Skeletal muscle tissue (tissue), 4 donors: Measurements from ENCODE around the gene PHACTR1. TPM values are rescaled to one million over a fixed set of nuclear protein-coding genes. Genes with fewer than 3 reads are reported as not detected.

Experiments used
- H3K27ac ChIP-seq: one replicate; pipeline ENCODE4 v1.7.0; 2013; ENCODE audit warnings: mild to moderate bottlenecking, low read depth, low read length, inconsistent platforms
- H3K27me3 ChIP-seq, 3 donors: one replicate each; pipeline ENCODE4 v1.7.0; 2013; ENCODE audit warnings: low read length in 3 of 3; ENCODE audit not compliant: control insufficient read depth in 3 of 3, insufficient read depth in 3 of 3
- H3K36me3 ChIP-seq, 3 donors: one replicate each; pipeline ENCODE4 v1.7.0; 2013; ENCODE audit warnings: low read length in 3 of 3; ENCODE audit not compliant: control insufficient read depth in 3 of 3, insufficient read depth in 3 of 3
- H3K4me1 ChIP-seq, 3 donors: one replicate each; pipeline ENCODE4 v1.7.0; 2013; ENCODE audit warnings: low read length in 3 of 3, mild to moderate bottlenecking in 3 of 3; ENCODE audit not compliant: control insufficient read depth in 3 of 3, insufficient read depth in 3 of 3
- H3K4me3 ChIP-seq, 3 donors: one replicate each; pipeline ENCODE4 v1.7.0; 2013; ENCODE audit warnings: low read length in 3 of 3
- H3K9ac ChIP-seq, 3 donors: one replicate each; pipeline ENCODE4 v1.7.0; 2013; ENCODE audit warnings: low read length in 3 of 3, mild to moderate bottlenecking in 3 of 3, moderate library complexity in 2 of 3, low read depth in 1 of 3
- H3K9me3 ChIP-seq, 3 donors: one replicate each; pipeline ENCODE4 v1.7.0; 2013; ENCODE audit warnings: low read length in 3 of 3; ENCODE audit not compliant: control insufficient read depth in 3 of 3
- total RNA-seq: library from RNA; depleted of rRNA; stranded (reverse); fragments of >200 nt; gene quantifications from one replicate; pipeline ENCODE4 v1.2.3, GENCODE V29; 2014
- donor health status: Osteomylitis.

PHACTR1 gene
- total RNA-seq, 1 donor from 2014 or later: 5.7 TPM

GRCh38 chr6:12836009-12836408, 119.4 kb downstream of the PHACTR1 start:
- H3K4me3 ChIP-seq: no peak overlapping the region
- no peak overlapping the region for H3K9ac ChIP-seq

GRCh38 chr6:12841619-12842018, 125.1 kb downstream of the PHACTR1 start:
- Histone ChIP-seq H3K27ac (no peak overlapping the region), H3K9me3 (peaks cover 0 to 4% (median 2%) of the 10 kb centered on the region in 3 donors), H3K4me3 (no peak overlapping the region), H3K27me3 (no peaks in the 10 kb centered on the region), H3K9ac (no peak overlapping the region), H3K36me3 (no peaks in the 10 kb centered on the region), H3K4me1 (no peaks in the 10 kb centered on the region)

More at GRCh38 chr6:12836009-12836408, 119.4 kb downstream of the PHACTR1 start:
- no peak overlapping the region for H3K27ac ChIP-seq
- peaks cover 0 to 4% (median 2%) of the 10 kb centered on the region in 3 donors for H3K9me3 ChIP-seq
- no peaks in the 10 kb centered on the region for H3K4me1 ChIP-seq
- H3K36me3 ChIP-seq: no peaks in the 10 kb centered on the region
- H3K27me3 ChIP-seq: no peaks in the 10 kb centered on the region

GRCh38 chr6:12842114-12842513, 125.5 kb downstream of the PHACTR1 start:
- no peaks in the 10 kb centered on the region for H3K4me1 ChIP-seq

GRCh38 chr6:12842658-12843057, 126.1 kb downstream of the PHACTR1 start:
- no peaks in the 10 kb centered on the region for H3K4me1 ChIP-seq
- H3K9me3 ChIP-seq: peaks cover 0 to 3% (median 0%) of the 10 kb centered on the region in 3 donors
- no peak overlapping the region for H3K4me3 ChIP-seq
- no peak overlapping the region for H3K9ac ChIP-seq
- no peaks in the 10 kb centered on the region for H3K27me3 ChIP-seq
- H3K27ac ChIP-seq: no peak overlapping the region
- no peaks in the 10 kb centered on the region for H3K36me3 ChIP-seq

More at GRCh38 chr6:12842114-12842513, 125.5 kb downstream of the PHACTR1 start:
- H3K9ac ChIP-seq: no peak overlapping the region
- no peak overlapping the region for H3K27ac ChIP-seq
- no peaks in the 10 kb centered on the region for H3K36me3 ChIP-seq
- no peak overlapping the region for H3K4me3 ChIP-seq
- peaks cover 0 to 4% (median 0%) of the 10 kb centered on the region in 3 donors for H3K9me3 ChIP-seq
- H3K27me3 ChIP-seq: no peaks in the 10 kb centered on the region

- no peak overlapping the region for H3K27ac ChIP-seq
- no peaks in the 10 kb centered on the region for H3K27me3 ChIP-seq
- no peaks in the 10 kb centered on the region for H3K9me3 ChIP-seq
- H3K36me3 ChIP-seq: no peaks in the 10 kb centered on the region
- H3K4me1 ChIP-seq: no peaks in the 10 kb centered on the region
- H3K9ac ChIP-seq: no peak overlapping the region
- no peak overlapping the region for H3K4me3 ChIP-seq
Measured at GRCh38 chr6:12844284-12845223, 128.0 kb downstream of the PHACTR1 start.

GRCh38 chr6:12845224-12846004, 128.8 kb downstream of the PHACTR1 start:
- H3K36me3 ChIP-seq: no peaks in the 10 kb centered on the region
- no peaks in the 10 kb centered on the region for H3K4me1 ChIP-seq
- H3K9me3 ChIP-seq: no peaks in the 10 kb centered on the region
- no peak overlapping the region for H3K4me3 ChIP-seq
- H3K27me3 ChIP-seq: peaks cover 0 to 3% (median 0%) of the 10 kb centered on the region in 3 donors
- no peak overlapping the region for H3K9ac ChIP-seq
- H3K27ac ChIP-seq: no peak overlapping the region

GRCh38 chr6:12848964-12849808, 132.6 kb downstream of the PHACTR1 start:
- no peak overlapping the region for H3K27ac ChIP-seq
- H3K4me1 ChIP-seq: no peaks in the 10 kb centered on the region
- H3K9ac ChIP-seq: no peak overlapping the region

GRCh38 chr6:12849809-12850198, 133.2 kb downstream of the PHACTR1 start:
- H3K4me1 ChIP-seq: no peaks in the 10 kb centered on the region
- no peak overlapping the region for H3K9ac ChIP-seq
- H3K27ac ChIP-seq: no peak overlapping the region
- H3K4me3 ChIP-seq: no peak overlapping the region
- peaks cover 0 to 3% (median 0%) of the 10 kb centered on the region in 3 donors for H3K27me3 ChIP-seq
- no peaks in the 10 kb centered on the region for H3K36me3 ChIP-seq
- no peaks in the 10 kb centered on the region for H3K9me3 ChIP-seq

More at GRCh38 chr6:12848964-12849808, 132.6 kb downstream of the PHACTR1 start:
- H3K4me3 ChIP-seq: no peak overlapping the region
- no peaks in the 10 kb centered on the region for H3K9me3 ChIP-seq
- H3K36me3 ChIP-seq: no peaks in the 10 kb centered on the region
- peaks cover 0 to 3% (median 0%) of the 10 kb centered on the region in 3 donors for H3K27me3 ChIP-seq

- H3K9ac ChIP-seq: no peak overlapping the region
- no peak overlapping the region for H3K27ac ChIP-seq
- H3K4me3 ChIP-seq: no peak overlapping the region
- H3K36me3 ChIP-seq: no peaks in the 10 kb centered on the region
- H3K4me1 ChIP-seq: no peaks in the 10 kb centered on the region
- H3K27me3 ChIP-seq: peaks cover 0 to 3% (median 0%) of the 10 kb centered on the region in 3 donors
- no peaks in the 10 kb centered on the region for H3K9me3 ChIP-seq
Measured at GRCh38 chr6:12851123-12851695, 134.6 kb downstream of the PHACTR1 start.
